Hepatocyte (in vitro differentiated cells): ENCODE measurements around the gene HERC3.

Experiments used
- EZH2 ChIP-seq: fragments of 200-600 bp; sonication (generic); IDR thresholded peaks from 2 replicates; pipeline ENCODE4 v1.6.1; 2016; ENCODE audit warnings: antibody characterized with exemption, mild to moderate bottlenecking, borderline replicate concordance
- EZH2phosphoT487 ChIP-seq: fragments of 200-600 bp; sonication (generic); IDR thresholded peaks from one replicate; pipeline ENCODE4 v1.6.1; 2018; ENCODE audit warnings: antibody characterized with exemption, mild to moderate bottlenecking, low read depth, moderate library complexity; ENCODE audit not compliant: unreplicated experiment, severe bottlenecking
- TF ChIP-seq, protein P1 (sequence below): fragments of 200-600 bp; sonication (generic); IDR thresholded peaks from 2 replicates; pipeline ENCODE4 v1.5.1; 2016; ENCODE audit warnings: antibody characterized with exemption, mild to moderate bottlenecking; ENCODE audit not compliant: poor library complexity

DNA sequence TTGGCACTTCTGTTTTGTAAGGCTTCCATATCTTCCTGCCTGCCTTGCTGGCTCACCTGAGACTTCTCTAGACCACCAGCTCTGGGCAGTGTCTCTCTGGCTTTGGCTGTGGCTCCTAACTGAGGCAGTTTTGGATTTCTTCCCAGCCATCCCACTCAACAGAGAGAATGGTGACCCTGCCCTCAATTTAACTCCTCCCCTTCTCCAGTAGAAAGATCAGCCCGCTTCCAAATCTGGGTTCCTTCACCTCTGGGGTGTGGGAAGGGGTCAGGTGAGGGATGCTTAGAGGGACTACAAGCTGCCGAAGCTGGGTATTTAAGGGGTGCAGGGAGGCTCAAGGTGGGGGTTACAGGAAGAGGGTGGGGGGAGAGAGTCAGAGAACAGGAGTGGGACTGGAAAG, 81.6 kb downstream of the HERC3 start:
- TF ChIP-seq, protein P1, sequence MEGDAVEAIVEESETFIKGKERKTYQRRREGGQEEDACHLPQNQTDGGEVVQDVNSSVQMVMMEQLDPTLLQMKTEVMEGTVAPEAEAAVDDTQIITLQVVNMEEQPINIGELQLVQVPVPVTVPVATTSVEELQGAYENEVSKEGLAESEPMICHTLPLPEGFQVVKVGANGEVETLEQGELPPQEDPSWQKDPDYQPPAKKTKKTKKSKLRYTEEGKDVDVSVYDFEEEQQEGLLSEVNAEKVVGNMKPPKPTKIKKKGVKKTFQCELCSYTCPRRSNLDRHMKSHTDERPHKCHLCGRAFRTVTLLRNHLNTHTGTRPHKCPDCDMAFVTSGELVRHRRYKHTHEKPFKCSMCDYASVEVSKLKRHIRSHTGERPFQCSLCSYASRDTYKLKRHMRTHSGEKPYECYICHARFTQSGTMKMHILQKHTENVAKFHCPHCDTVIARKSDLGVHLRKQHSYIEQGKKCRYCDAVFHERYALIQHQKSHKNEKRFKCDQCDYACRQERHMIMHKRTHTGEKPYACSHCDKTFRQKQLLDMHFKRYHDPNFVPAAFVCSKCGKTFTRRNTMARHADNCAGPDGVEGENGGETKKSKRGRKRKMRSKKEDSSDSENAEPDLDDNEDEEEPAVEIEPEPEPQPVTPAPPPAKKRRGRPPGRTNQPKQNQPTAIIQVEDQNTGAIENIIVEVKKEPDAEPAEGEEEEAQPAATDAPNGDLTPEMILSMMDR = no peak
- TF ChIP-seq EZH2 = no peak
- TF ChIP-seq EZH2phosphoT487 = no peak
